ENCODE results near the gene ADCK2. TPM values are rescaled to one million over a fixed set of nuclear protein-coding genes. Genes with fewer than 3 reads are reported as not detected.

ADCK2 gene
- polyA plus RNA-seq, 1 donor (not counting 4 experiments of a cell fraction or from before 2014, with no cell fraction given), result 9.5 TPM

- no peaks in the 10 kb centered on the region for H3K79me2 ChIP-seq (ENCODE audit: control insufficient read depth, insufficient read depth, low read length)
- H3K27me3 ChIP-seq (ENCODE audit: control insufficient read depth, extremely low read depth, insufficient read depth, low read length), result no peaks in the 10 kb centered on the region
- DNase-seq (ENCODE audit: low read depth, low spot score), result no peak
- no peak overlapping the region for H3K4me2 ChIP-seq (ENCODE audit: control insufficient read depth, extremely low read depth, insufficient read depth, low read depth, low read length)
- H4K20me1 ChIP-seq (ENCODE audit: control insufficient read depth, extremely low read depth, insufficient read depth, low read length), result no peaks in the 10 kb centered on the region
- H2AFZ ChIP-seq (ENCODE audit: control insufficient read depth, low read length), result no peak overlapping the region
- no peaks in the 10 kb centered on the region for H3K36me3 ChIP-seq (ENCODE audit: control insufficient read depth in 2 of 2, extremely low read depth in 1 of 2, insufficient read depth in 2 of 2, low read length in 2 of 2)
- no peak overlapping the region for H3K9ac ChIP-seq (ENCODE audit: control insufficient read depth, extremely low read depth, insufficient read depth, low read length)
- no peak for TF ChIP-seq CTCF (optimal IDR thresholded peaks at IDR 0.05 in 1 of 3, IDR thresholded peaks at IDR 0.05 in 1 of 3, conservative IDR thresholded peaks at IDR 0.05 in 1 of 3; ENCODE audit: extremely low read depth in 1 of 3, insufficient read depth in 2 of 3, low read length in 3 of 3)
- TF ChIP-seq EZH2 (IDR thresholded peaks at IDR 0.05; ENCODE audit: low read length), result no peak
- no peaks in the 10 kb centered on the region for H3K9me3 ChIP-seq (ENCODE audit: control insufficient read depth, low read depth, low read length)
- H3K9me1 ChIP-seq (ENCODE audit: control insufficient read depth, extremely low read depth, insufficient read depth, low read length), result no peaks in the 10 kb centered on the region
- H3K4me1 ChIP-seq (ENCODE audit: control insufficient read depth, extremely low read depth, insufficient read depth, low read length), result no peaks in the 10 kb centered on the region
- dilution Hi-C loops (cut with MboI; ENCODE audit: extremely low pct_ligation_motif_present, low sequenced_read_pairs), result no loop called here
- FAIRE-seq, result no peak
- H3K4me3 ChIP-seq (ENCODE audit: control insufficient read depth in 2 of 3, extremely low read depth in 1 of 3, insufficient read depth in 2 of 3, low read depth in 1 of 3, low read length in 3 of 3), result no peak overlapping the region
- H3K27ac ChIP-seq (ENCODE audit: control insufficient read depth, insufficient read depth, low read length), result no peak overlapping the region
Observed at GRCh38 chr7:140722254-140722653, 49.5 kb downstream of the ADCK2 start.

GRCh38 chr7:140723006-140723405, 50.3 kb downstream of the ADCK2 start:
- DNase-seq (ENCODE audit: low read depth, low spot score), result no peak
- Histone ChIP-seq H3K79me2 (ENCODE audit: control insufficient read depth, insufficient read depth, low read length) (no peaks in the 10 kb centered on the region), H3K4me1 (ENCODE audit: control insufficient read depth, extremely low read depth, insufficient read depth, low read length) (peaks cover 4% of the 10 kb centered on the region), H3K27me3 (ENCODE audit: control insufficient read depth, extremely low read depth, insufficient read depth, low read length) (no peaks in the 10 kb centered on the region), H4K20me1 (ENCODE audit: control insufficient read depth, extremely low read depth, insufficient read depth, low read length) (no peaks in the 10 kb centered on the region), H3K9ac (ENCODE audit: control insufficient read depth, extremely low read depth, insufficient read depth, low read length) (no peak overlapping the region), H3K27ac (ENCODE audit: control insufficient read depth, insufficient read depth, low read length) (no peak overlapping the region), H3K9me1 (ENCODE audit: control insufficient read depth, extremely low read depth, insufficient read depth, low read length) (no peaks in the 10 kb centered on the region), H3K4me2 (ENCODE audit: control insufficient read depth, extremely low read depth, insufficient read depth, low read depth, low read length) (no peak overlapping the region), H3K4me3 (ENCODE audit: control insufficient read depth in 2 of 3, extremely low read depth in 1 of 3, insufficient read depth in 2 of 3, low read depth in 1 of 3, low read length in 3 of 3) (no peak overlapping the region), H3K9me3 (ENCODE audit: control insufficient read depth, low read depth, low read length) (no peaks in the 10 kb centered on the region), H2AFZ (ENCODE audit: control insufficient read depth, low read length) (no peak overlapping the region), H3K36me3 (ENCODE audit: control insufficient read depth in 2 of 2, extremely low read depth in 1 of 2, insufficient read depth in 2 of 2, low read length in 2 of 2) (no peaks in the 10 kb centered on the region)
- FAIRE-seq, result no peak
- dilution Hi-C loops (cut with MboI; ENCODE audit: extremely low pct_ligation_motif_present, low sequenced_read_pairs), result no loop called here
- TF ChIP-seq EZH2 (IDR thresholded peaks at IDR 0.05; ENCODE audit: low read length) (no peak), CTCF (optimal IDR thresholded peaks at IDR 0.05 in 1 of 3, IDR thresholded peaks at IDR 0.05 in 1 of 3, conservative IDR thresholded peaks at IDR 0.05 in 1 of 3; ENCODE audit: extremely low read depth in 1 of 3, insufficient read depth in 2 of 3, low read length in 3 of 3) (no peak)

Measured in keratinocyte (primary cell).